ENCODE data around the gene STK10.

Gene STK10

DNA sequence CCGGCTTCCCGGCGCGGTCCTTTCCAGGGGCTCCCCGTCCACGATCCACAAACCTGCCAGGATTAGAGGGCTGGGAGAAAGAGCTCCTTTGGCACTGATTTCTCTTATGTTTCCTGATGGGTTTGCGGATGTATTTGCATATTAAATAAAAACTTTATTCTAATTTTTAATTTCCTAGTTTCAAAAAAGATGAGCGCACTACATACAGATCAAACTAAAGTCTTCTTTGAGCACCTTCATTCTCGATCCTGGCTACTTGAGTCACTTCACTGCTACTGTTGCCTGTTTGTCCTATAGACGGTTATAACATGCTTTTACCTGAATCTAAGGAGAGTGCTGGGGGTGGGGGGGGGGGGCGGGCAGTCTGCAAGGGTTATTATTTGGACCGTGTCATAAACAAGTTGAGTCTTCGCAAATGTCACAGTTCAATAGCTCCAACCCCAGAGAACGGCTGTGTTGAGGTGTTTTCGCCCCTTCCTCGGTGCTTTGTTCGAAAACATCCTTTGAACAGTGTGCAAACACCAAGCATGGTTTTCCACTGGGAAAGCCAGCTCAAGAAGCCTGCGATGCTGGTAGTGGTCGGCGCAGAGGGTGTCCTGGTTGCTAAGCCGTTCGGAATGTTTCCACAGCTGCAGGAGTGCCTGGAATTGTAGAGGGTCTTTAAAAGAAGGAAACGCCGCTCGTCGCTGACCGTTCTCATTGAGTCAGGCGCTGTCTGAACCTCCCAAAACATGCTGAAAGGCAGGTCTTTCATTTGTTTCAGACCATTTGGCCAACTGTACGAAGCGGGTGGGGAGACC lies 1.1 kb upstream of the STK10 start:
- DNase-seq (ENCODE audit: low spot score), result no peak

DNA sequence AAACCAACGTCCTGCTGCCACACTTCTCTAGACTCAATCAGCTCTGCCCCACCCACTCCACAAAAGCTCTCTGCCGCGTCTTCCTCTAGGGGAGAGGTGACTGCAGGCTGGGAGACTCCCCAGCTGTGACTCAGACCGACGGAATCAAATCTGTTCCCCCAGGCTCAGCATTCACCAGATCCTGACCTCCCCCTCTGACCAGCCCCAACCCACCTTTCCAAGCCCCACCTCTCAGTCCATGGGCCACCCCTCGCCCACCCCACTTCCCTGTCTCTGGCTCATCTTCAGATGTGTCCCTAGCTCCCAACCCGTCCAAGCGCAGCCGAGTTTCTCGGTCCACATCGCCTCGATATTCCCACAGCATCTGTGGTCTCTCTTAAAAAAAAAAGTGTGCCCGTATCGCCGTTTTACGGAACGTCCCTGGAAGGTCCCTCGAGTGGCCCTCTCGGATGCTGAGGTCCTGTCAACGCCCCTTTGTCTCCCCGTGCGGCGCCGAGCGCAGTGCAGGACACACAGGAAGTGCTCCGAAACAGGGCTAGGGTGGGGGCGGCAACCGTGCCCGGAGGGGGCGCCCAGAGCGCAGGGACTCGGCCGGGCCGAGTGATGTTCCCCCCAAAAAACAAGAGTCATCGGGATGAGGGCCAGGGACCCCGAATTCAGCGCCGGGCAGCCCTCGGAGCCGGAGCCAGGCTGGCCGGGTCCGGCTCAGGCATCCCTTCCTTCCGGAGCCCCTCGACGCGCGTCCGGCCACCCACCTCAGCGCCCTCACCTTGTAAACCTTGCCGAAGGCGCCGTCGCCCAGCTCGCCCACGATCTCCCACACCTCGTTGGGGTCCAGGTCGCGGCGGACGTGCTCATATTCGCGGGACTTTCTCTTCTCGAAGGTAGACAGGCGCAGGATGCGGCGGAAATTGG lies 649 bp downstream of the STK10 start:
- DNase-seq (ENCODE audit: low spot score), result peak; percentile 78

DNA sequence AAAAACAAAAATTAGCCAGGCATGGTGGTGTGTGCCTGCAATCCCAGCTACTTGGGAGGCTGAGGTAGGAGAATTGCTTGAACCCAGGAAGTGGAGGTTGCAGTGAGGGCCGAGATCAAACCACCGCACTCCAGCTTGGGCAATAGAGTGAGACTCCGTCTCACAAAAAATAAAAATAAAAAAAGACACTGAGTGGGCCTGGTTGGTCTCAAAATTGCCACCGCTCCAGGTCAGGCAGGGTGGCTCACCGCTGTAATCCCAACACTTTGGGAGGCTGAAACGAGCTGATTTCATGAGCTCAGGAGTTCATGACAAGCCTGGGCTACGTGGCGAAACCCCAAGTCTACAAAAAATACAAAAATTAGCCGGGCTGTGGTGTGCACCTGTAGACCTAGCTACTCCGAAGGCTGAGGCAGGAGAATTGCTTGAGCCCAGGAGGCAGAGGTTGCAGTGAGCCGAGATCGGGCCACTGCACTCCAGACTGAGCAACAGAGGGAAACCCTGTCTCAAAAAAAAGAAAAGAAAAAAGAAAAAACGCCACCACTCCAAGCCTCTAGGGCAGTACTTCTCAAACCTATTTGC lies 1.8 kb downstream of the STK10 start:
- DNase-seq (ENCODE audit: low spot score), result no peak

DNA sequence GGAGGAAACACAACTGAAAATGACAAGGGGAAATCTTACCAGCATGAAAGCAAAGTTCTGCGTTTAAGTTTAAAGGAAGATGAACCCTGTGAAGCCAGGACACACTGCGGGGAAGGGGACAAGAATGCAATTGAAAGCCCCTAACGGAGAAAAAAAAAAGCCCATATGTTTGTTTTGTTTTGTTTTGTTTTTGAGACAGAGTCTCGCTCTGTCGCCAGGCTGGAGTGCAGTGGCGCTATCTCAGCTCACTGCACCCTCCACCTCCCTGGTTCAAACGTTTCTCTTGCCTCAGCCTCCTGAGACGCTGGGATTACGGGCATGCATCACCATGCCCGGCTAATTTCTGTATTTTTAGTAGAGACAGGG lies 2.9 kb downstream of the STK10 start:
- no peak for DNase-seq (ENCODE audit: low spot score)

DNA sequence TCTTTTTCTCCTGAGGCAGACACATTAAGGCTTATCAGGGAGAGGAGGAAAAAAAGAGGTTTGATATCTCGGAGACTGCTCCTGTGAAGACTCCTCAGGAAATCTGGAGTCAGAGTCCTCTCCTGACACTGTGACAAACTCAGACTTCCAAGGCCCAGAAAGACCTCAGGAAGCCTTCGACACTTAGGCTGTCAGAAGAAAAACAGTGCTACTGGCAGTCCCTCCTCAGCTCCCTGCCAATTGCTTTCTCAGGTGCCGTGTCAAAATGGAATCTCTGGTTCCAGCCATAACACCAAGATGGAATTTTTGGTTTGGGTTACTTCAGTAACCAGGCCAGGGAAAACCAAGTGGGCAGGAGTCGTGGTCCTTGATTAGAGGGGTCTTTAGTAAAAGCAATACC lies 4.1 kb downstream of the STK10 start:
- no peak for DNase-seq (ENCODE audit: low spot score)

DNA sequence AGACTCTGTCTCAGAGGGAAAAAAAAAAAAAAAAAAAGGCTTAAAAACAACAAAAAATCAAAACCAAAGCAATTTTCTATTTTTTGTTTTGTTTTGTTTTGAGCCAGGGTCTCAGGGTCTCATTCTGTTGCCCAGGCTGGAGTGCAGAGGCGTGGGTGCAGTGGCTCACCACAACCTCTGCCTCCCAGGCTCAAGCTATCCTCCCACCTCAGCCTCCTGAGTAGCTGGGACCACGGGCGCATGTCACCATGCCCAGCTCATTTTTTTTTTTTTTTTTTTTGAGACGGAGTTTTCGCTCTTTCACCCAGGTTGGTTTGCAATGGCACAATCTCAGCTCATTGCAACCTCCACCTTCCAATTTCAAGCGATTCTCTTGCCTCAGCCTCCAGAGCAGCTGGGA lies 5.7 kb downstream of the STK10 start:
- no peak for DNase-seq (ENCODE audit: low spot score)

DNA sequence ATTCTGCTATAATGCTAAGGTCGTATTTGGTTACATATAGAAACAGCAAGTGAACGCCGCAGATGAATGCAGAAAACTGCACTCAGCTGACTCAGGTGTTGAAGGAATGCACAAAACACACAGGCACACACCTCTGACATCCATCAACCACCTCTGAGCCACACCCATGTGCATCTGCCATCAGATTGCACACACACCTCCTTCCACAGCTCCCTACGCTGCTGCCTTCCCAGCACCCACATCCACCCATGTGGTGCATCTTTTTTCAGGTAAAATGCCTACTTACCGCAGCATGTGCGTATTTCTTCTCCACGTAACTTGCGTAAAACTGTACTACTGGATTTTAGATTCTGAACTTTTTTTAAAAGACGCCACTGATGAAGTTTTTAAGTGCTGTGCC lies 7.1 kb downstream of the STK10 start:
- no peak for DNase-seq (ENCODE audit: low spot score)

DNA sequence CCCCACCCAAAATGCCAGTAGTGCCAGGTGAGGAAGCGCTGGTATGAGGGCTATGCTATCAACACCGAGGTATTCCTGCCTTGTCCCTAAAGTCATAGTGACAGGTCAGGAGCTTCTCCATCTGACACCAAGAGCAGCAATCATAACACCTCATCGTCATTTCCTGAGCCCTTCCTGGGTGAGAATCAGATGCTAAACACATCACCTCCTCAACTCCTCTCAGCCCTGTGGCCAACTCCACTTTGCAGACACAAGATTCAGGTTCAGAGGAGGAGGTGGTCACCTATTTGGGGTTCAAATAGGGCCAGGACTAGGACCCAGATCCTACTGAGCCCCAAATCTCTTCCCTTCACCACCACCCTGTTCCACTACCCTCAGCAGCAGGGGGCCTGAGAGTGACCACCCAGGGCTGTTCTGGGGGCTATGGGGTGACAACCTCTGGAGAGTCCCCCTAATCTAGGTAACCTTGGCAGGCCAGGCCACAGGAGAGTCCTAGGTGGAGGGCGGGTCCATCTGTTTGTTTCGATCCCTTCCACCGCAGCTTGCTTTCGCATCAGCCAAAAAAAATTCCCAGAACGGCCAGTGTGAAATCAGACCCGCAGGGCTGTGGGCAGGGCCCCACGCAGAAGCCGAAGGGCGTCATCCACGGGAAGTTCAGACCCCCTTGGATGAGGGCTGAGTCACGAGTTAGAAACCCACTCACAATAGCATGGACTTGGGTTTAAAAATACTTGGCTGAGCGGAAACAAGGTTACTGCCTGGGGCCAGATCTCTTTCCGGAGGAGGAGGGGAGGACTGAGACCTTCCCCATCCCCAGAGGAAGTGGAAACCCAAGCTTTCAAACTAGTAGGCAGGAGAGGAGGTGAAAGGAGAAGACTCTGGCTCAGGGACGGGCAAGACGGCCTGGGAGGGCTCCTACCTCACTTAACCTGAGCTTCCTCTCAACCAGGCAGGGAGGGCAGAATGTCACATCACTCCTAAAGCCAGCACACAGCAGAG lies 8.7 kb downstream of the STK10 start:
- DNase-seq (ENCODE audit: low spot score), result no peak

DNA sequence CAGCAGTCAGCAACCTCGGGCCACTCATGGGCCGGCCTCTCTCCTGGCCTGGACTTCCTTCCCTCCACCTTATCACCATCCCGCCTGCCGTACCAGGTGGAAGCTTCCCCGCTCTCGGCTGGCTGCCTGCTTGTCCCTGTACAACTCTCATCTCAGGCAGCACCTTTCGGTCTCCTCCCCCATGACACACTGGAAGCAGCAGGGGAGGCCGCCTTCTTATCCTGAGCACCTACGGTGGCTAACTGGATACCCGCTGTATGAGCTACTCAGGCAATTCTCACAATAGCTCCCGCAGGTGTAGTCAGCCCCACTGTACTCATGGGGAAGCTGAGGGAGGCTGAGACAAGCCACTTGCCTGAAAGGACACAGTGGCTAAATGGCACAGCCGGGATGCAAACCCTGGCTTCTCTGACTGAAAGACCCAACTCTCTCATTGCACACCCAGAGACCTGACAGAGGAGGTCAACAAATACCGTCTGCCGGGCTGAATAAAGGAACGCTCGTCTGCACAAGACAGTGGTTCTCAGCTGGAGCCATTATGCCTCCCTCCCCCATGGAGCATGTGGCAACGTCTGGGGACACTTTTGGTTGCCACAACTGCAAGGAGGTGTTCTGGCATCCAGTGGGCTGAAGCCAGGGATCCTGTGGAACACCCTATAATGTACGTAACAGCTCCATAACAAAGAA lies 9.6 kb downstream of the STK10 start:
- DNase-seq (ENCODE audit: low spot score), result no peak

DNA sequence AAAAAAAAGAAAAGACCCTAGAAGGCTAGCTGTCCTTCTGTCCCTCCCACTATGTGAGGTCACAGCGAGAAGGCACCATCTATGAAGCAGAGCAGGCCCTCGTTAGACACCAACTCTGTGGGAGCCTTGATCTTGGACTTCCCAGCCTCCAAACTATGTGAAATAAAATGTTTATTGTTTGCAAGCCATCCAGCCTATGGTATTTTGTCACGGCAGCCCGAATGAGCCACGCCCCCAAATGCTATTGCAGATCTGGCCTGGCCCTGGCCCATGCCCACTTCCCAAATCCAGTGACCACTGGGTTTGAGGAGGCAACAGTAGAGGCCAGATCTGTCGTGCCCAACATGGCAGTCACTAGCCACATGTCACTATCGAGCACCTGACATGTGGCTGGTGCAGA lies 10.8 kb downstream of the STK10 start:
- no peak for DNase-seq (ENCODE audit: low spot score)

DNA sequence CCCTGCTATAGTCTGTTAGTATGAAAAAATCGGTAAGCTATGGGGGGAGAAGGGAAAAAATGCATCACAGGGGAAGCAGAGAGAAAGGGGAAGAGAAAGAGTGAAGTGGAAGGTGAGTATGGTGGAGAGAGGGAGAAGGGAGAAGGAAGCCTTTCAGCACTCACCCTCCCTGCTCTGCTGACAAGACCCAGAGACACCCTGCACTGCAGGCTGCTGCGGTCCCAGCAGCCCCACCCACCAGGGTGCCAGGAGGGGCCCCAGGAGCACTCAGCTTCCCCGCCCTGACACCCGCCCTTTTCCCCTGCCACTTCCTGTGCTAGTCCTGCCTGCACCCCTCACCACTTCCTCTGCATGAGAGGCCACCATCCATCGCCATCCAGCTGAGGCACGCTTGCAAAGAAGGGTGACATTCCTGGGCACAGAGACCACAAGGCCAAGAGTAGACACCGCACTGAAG lies 12.7 kb downstream of the STK10 start:
- no peak for DNase-seq (ENCODE audit: low spot score)

DNA sequence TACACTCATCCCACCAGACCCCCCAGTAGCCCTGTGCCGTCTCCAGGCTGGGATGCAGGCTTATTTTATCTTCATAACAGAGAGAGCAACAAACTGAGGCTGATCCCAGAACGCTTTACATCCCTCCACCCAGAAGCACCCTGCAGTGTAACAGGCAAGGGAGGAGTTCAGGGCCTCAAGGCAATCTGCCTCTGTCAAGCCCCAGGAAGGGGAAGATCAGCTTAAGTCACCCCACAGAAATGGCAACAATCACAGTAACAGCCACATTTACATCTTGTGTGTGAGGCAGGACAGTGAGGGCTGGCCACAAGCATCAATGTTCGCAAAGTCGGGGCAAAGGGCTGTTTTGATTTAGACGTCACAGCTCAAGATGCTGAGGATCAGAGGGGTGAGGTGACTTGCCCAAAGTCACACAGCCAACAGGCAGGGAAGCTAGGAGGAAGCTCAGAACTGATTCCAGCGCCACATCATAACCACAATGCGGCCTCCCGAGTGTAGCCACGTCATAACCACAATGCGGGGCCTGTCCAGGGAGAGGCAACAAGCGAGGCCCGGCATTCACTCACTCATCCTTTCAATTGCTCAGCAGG lies 14.4 kb downstream of the STK10 start:
- no peak for DNase-seq (ENCODE audit: low spot score)

DNA sequence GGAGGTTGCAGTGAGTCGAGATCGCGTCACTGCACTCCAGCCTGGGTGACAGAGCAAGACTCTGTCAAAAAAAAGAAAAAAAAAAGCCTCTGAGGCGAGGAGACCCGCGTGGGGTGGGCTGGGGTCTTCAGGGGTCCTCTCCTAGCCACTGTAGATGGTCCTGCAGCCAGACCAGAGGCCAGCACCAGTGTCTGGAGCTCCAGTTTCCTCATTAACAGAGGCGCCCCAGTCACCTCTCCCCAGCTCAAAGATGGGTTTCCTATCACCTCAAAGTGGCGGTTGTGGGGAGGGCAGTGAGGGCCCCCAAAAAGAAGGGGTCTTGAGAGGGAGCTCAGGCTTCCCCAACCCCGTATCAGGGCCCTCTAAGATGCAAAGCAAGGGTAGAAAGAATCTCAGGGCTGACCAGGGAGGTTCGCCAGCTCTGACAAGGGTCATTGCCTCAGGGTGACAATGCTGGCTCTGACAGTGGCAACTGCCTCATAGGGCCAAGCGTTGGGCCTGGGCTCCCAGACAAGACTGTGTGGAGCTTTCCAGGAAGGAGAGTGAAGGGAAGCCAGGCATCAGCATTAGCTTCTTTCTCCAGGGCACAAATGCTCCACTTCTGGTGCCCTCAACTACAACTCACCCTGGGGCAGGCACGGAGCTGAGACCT lies 15.0 kb downstream of the STK10 start:
- DNase-seq (ENCODE audit: low spot score), result no peak

DNA sequence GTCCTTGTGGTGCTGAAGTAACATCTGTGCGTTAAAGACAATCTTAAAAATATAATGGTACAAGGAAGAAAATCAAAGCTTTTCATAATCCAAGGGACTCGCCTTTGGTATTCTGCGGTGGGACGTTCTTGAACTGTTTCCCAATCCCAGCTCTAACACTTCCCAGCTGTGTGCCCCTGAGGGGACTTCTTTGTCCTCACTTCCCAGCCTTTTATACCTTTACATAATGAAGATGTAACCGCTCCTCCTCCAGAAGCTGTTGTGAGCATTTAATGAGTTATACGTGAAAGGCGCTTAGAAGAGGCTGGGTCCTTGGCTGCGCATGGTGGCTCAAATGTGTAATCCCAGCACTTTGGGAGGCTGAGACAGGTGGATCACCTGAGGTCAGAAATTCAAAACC lies 16.9 kb downstream of the STK10 start:
- no peak for DNase-seq (ENCODE audit: low spot score)

DNA sequence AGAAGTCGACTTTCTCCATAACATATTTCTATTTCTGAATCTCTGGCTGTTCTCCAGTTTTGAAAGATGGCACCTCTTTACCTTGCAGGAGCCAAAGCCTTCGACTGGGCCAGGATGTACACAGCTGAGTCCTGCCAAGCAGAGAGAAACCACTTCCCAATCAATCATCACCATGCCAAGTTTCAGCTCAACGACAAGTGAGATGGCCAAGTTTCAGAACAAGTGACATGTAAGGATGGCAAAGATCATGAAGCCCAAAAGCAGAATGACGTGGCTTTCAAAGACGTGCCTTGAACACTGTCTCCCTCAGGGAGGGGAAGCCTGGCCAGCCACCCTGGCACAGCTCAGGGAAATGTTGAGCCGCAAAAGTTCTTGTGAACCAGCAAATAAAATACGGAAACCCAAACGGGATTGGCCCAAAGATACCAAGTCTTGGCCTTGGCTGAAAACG lies 17.7 kb downstream of the STK10 start:
- no peak for DNase-seq (ENCODE audit: low spot score)

DNA sequence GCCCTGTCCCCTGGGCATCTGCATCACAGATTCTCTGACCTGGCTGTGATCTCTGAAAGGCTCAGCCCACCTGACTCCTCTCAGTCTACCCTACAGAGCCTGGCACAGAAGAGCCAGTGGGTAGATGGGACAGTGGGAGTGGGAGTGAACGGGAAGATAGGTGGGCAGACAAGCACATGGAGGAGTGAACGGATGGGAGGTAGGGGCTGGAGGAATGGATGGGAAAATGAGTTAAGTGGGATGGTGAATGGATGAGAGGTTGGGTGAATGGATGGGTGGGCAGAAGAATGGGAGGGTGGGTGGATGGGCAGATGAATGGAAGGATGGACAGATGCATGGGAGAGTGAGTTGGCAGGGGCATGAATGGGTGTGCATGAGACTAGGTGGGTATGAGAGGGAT lies 18.8 kb downstream of the STK10 start:
- no peak for DNase-seq (ENCODE audit: low spot score)

DNA sequence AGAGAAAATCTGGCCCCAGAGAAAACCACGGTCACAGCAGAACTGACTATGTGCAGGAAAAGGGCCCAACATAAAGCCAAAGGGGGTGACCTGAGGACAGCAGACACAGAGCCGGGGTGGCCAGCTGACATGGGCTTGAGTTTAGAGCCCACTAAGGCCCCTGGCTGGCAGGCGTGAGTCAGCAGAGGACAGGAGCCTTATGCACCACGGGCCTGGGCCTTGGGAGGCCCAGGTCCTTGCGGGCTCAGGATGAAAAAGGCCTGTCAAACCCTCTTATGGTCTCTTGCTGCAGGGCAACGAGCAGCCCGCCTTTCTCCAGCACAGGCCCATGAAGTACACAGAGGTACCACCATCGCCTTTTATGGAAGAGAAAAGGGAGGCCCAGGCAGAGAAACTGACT lies 19.7 kb downstream of the STK10 start:
- DNase-seq (ENCODE audit: low spot score), result no peak

DNA sequence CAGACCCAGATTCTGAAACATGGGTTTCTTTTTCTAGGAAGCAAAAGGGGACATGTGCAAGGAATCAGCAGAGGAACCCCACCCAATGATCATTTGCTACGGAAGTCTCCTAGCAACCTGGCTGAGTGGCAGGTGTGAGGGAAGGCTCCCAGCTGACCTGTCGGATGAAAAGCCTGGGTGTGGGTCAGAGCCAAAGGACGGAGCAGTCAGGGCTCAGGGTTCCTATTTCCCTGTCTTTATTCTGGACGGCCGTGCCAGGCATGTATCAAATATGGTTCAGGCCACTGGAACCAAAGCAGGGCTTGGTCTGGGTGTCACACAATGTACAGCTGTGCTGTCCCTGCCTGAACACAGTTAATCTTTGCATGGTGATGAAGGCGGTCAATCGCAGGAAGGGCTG lies 20.1 kb downstream of the STK10 start:
- no peak for DNase-seq (ENCODE audit: low spot score)

DNA sequence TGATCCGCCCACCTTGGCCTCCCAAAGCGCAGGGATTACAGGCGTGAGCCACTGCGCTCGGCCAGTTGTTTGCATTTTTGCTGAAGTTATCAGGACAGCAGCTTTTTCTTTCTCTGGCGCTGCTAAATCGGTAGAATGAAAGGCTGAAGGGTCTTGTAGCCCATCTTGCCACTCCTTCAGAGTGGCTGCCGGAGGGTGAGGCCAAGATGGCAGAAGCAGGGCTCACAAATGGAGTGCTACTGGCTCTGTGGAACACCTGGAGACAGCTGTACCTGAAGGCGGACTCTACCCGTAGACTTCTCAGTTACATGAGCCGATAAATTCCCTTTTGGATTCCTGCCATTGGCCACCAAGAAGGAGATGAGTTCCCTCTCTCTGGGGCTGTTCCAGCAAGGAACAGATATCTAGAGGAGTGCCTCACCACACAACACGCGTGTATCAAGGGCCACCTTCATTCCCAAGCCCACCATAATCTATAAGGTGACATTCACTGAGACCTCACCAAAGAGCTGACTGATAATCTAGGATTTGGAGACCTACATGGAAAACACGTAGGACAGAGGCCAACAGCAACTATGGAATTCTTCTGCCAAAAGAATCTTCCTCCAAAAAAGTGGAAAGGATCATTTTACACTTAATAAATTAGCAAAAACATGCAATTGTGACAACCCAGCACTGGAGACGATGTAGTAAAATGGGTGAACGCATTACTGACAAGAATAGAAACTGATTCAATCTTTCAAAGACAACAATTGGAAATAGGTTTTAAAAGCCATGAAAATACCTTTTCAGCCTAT lies 21.8 kb downstream of the STK10 start:
- DNase-seq (ENCODE audit: low spot score), result no peak
